ENCODE data around the gene F8. TPM values are rescaled to one million over a fixed set of nuclear protein-coding genes. Genes with fewer than 3 reads are reported as not detected.
"Not testable (repeated sequence)": the region's sequence is repeated elsewhere in the genome, so short reads cannot be mapped to it uniquely, and the experiment has no call there.

Gene F8
- total RNA-seq, 1 experiment from 2014 or later: 1.9 TPM

DNA sequence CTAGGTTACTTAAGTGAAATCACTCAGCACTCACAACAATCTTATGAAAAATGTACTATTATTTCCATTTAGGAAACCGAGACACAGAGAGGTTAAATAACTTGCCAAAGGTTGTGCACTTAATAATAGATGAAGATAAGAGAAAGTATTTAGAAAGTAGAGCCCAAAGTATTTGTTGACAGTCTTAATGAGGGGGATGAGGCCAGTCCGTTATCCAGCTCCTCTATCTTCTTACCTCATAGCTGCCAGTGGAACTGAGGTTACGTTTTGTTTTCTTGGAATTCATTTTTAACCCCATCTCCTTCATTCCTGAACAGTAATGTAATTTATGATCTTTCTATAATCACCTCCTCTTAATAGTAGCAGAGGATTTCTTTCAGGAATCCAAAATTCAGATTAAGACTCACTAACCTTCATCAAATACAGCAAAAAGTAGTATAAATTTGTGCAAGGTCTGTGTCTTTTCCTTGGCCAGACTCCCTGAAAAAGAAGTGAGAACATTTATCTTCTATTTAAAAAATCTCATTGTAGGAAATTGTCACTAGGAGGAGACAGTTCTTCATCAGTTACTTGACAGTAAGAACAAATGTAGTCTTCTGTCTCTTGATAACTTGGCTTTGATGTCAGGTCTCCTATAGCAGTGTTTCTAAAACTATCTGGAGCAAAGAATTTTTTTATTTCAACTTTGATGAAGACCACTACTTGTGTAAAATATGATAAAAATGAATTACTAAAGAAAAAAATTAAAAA lies 35.5 kb downstream of the F8 start:
- DNase-seq (ENCODE audit: low read depth): no peak

- no peak for DNase-seq (ENCODE audit: low read depth)
Observed at GRCh38 chrX:154981116-154981411, 41.5 kb downstream of the F8 start.

DNA sequence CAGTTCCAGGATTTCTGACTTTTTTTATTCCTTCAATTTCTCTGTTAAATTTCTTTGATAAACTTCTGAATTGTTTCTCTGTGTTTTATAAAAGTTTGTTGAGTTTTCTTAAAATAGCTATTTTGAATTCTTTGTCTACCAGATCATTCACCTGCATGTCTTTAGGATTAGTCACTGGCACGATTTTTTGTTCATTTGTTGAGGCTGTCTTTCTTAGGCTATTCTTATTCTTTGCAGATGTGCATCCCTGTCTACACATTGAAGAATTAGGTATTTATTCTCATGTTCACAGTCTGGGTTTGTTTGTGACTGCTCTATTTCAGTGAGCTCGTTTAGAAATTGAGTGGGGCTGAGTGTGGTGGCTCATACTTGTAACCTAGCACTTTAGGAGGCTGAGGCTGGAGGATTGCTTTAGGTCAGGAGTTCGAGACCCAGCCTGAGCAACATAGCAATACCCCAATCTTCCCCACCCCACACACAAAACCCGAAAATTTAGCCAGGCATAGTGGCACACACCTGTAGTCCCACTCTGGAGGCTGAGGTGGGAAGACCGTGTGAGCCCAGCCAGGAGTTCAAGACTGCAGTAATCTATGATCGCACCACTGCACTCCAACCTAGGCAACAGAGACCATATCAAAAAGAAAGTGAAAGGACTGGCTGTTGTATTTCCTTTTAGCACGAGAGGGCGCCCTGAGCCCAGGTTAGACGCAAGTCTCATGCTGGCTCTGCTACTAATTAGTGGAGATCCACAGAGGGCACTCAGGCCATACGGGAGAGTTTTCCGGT lies 42.0 kb downstream of the F8 start:
- peak; percentile 62 for DNase-seq (ENCODE audit: low read depth)

GRCh38 chrX:154979629-154980028 lies 42.9 kb downstream of the F8 start:
- no peak for DNase-seq (ENCODE audit: low read depth)

DNA sequence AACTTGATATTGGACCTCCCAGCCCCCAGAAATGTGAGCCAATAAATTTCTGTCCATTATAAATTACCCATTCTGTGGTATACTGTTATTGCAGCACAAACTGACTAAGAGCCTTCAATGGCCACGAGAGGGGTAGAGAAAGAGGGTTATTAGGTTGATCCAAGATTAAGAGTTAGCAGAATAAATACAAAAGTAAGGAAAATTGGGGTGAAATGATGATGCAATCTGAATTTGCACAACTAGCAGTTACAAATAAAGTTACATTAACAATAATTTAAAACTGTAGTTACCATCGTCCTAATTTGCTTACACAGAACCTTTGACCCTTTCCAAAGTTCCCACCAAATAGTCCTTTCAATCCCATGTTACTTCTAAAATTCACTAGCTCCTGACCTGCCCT lies 54.2 kb downstream of the F8 start:
- DNase-seq (ENCODE audit: low read depth): no peak

- DNase-seq (ENCODE audit: low read depth): peak; percentile 3
Observed at GRCh38 chrX:154967603-154968002, 54.9 kb downstream of the F8 start.

DNA sequence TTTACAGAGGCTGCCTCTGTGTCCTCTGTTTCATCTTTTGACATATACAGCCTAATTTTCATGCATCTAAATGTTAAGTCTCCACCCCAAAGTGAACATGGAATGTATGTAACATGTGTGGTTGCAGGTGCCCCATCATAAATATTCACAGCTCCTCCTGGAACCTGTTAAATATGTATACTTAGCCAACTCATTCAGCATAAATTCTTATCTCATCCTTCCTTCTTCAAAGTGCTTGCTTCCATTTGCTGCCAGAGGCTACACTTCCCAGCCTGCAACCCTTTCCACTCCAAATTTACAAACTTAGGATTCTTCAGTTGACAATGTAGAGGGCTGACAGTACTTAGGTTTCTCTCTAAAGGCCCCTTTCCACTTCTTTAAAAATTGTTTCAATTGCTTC lies 60.6 kb downstream of the F8 start:
- no peak for DNase-seq (ENCODE audit: low read depth)

DNA sequence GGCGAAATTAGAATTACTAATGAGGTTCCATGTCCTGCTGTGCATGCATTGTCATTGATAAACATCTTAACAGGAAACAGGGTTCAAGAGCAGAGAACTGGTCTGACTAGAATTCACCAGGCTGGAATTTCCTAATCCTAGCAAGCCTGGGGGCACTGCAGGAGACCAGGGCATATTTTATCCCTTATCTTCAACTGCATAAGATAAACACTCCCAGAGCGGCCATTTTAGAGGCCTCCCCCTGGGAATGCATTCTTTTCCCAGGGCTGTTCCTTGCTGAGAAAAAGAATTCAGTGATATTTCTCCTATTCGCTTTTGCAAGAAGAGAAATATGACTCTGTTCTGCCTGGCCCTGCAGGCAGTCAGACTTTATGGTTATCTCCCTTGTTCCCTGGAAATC lies 66.7 kb downstream of the F8 start:
- not testable (repeated sequence) for DNase-seq (ENCODE audit: low read depth)

DNA sequence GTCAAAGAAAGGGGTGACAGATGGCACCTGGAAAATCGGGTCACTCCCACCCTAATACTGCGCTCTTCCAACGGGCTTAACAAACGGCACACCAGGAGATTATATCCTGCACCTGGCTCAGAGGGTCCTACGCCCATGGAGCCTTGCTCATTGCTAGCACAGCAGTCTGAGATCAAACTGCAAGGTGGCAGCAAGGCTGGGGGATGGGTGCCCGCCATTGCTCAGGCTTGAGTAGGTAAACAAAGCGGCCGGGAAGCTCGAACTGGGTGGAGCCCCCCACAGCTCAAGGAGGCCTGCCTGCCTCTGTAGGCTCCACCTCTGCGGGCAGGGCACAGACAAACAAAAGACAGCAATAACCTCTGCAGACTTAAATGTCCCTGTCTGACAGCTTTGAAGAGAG lies 83.3 kb downstream of the F8 start:
- DNase-seq (ENCODE audit: low read depth): not testable (repeated sequence)

DNA sequence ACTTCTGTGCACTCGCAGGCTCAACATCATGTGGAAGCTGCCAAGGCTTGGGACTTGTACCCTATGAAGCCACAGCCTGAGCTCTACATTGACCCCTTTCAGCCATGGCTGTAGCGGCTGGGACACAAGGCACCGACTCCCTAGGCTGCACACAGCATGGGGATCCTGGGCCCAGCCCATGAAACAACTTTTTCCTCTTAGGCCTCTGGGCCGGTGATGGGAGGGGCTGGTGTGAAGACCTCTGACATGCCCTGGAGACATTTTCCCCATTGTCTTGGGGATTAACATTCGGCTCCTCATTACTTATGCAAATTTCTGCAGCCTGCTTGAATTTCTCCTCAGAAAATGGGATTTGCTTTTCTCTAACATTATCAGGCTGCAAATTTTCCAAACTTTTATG lies 97.8 kb downstream of the F8 start:
- not testable (repeated sequence) for DNase-seq (ENCODE audit: low read depth)

DNA sequence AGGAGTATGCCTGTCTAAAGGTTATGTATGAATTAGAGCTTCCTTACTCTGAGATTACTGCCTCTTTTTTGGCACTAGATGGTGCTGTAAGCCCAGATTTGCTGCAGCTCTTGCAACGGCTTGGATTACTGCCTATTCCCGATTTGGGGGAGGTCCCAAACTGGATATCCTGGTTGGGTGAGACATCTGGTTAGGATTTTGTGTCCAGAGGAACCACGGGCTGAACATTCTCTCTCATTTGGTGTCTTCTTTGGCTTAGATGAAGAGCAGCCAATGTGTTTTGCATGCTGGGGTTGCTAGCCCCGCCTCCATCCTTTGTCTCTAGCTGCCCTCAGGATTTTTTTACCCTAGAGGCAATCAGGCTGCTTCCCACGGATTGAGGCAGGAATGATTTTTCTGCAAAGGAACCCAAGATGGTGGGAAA lies 104.5 kb downstream of the F8 start:
- peak; percentile 76 for DNase-seq (ENCODE audit: low read depth)

GRCh38 chrX:154914052-154914451 lies 108.5 kb downstream of the F8 start:
- DNase-seq (ENCODE audit: low read depth): no peak

DNA sequence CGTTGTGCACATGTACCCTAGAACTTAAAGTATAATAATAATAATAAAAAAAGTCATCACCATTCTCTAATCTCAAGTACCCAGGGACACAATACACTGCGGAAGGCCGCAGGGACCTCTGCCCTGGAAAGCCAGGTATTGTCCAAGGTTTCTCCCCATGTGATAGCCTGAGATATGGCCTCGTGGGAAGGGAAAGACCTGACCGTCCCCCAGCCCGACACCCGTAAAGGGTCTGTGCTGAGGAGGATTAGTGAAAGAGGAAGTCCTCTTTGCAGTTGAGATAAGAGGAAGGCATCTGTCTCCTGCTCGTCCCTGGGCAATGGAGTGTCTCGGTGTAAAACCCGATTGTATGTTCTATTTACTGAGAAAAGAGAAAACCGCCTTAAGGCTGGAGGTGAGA lies 112.0 kb downstream of the F8 start:
- not testable (repeated sequence) for DNase-seq (ENCODE audit: low read depth)

DNA sequence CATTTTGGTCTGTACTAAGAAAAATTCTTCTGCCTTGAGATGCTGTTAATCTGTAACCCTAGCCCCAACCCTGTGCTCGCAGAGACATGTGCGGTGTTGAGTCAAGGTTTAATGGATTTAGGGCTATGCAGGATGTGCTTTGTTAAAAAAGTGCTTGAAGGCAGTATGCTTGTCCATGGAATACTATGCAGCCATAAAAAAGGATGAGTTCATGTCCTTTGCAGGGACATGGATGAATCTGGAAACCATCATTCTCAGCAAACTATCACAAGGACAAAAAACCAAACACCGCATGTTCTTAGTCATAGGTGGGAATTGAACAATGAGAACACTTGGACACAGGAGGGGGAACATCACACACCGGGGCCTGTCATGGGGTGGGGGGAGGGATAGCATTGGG lies 112.5 kb downstream of the F8 start:
- not testable (repeated sequence) for DNase-seq (ENCODE audit: low read depth)

DNA sequence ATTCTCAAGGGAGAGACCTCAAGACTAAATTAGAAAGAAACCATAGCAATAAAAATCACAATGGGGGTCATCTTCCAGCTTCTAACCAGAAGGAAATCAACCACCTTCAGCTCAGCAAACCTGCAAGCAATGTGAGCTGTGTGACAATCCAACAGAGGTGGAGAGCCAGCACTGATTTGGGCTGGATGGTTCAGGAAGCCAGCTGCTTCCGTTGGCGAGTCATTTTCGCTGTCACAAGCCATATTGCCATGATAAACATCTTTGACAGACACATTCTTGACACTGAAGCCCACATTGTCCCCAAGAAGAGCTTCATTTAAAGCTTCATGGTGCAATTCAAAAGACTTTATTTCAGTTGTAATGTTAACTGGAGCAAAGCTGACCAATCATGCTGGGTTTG lies 113.7 kb downstream of the F8 start:
- no peak for DNase-seq (ENCODE audit: low read depth)

DNA sequence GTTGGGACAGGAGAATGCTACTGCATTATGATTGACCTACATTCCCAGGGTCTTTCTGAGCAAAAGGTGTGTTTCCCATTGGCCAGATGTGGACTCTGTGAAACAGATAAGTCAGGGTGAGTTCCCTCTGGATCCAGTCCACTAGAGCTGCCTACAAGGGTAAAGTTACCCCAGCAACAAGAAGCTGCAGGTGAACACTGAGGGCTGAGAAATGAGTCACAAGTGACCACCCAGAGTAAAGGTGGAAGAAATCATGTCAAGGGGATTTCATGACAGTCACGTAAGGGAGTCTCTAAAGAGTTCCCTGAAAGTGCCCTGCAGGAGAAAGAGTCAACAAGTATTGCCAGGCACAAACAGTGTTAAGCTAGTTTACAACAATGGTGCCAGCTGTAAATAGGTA lies 120.1 kb downstream of the F8 start:
- DNase-seq (ENCODE audit: low read depth): no peak

GRCh38 chrX:154900323-154900722 lies 122.2 kb downstream of the F8 start:
- DNase-seq (ENCODE audit: low read depth): no peak

- no peak for DNase-seq (ENCODE audit: low read depth)
Observed at GRCh38 chrX:154892296-154892695, 130.2 kb downstream of the F8 start.

DNA sequence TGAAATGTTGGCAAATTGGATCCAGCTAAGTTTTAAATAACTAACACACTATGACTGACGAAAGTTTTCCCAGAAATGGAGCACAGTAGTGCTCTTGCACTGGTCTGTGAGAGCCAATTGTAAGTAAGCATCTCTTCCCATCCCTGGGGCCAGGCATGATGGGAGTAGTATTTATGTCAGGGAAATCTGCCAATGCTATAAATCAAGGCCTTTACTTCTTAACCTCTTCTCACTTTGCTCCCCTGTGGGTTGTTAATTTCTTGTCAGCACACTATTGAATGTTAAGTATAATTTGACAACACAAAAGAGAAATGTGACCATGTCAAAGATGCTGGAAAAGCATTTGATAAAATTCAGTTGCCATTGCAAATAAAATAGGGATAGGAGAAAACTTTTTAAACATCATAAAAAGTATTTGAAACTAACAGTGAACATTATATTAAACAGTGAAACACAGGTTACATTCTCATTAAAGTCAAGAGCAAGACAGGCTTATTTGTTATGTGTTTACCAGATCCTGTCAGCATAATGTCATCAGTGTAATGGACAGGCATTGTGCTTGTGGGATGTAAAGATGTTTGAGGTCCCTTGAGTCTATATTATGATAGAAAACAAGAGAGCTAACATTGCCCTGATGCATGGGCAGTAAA lies 131.4 kb downstream of the F8 start:
- DNase-seq (ENCODE audit: low read depth): no peak

- not testable (repeated sequence) for DNase-seq (ENCODE audit: low read depth)
Observed at GRCh38 chrX:154886789-154887221, 135.7 kb downstream of the F8 start.

DNA sequence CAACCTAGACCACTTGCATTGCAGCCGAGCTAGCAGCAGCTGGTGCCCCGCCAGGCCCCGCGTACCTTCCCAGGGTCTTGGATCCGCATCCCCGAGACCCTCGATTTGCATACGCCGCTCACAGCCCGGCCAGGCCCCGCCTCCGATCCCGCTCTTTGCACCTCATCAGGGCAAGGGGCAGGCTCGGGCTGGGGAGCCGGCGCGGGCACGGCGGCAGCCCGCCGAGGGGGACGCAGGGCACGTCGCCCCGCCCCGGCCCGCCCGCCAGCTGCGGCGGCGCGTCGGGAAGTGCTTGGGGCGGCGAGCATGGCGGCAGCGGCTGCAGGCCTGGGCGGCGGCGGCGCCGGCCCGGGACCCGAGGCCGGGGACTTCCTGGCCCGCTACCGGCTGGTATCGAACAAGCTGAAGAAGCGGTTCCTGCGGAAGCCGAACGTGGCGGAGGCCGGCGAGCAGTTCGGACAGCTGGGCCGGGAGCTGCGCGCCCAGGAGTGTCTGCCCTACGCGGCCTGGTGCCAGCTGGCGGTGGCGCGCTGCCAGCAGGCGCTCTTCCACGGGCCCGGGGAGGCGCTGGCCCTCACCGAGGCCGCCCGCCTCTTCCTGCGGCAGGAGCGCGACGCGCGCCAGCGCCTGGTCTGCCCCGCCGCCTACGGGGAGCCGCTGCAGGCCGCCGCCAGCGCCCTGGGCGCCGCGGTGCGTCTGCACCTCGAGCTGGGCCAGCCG lies 136.3 kb downstream of the F8 start, which contains the start of gene F8A1:
Gene F8A1, plus strand, starts transcription at position 287 of the 720 bp plus-strand sequence. Its CDS starts 20 bp downstream, at position 307.
- DNase-seq (ENCODE audit: low read depth): not testable (repeated sequence)

- not testable (repeated sequence) for DNase-seq (ENCODE audit: low read depth)
Observed at GRCh38 chrX:154885549-154885948, 137.0 kb downstream of the F8 start.
